Nephron (organoid): Measurements from ENCODE around the gene LIN7A.

Experiments
- H3K27ac Mint-ChIP-seq, 3 experiments: 2 replicates each; pipeline ENCODE4 v1.8.0; 2020; ENCODE audit warnings: mixed read lengths in 3 of 3, mild to moderate bottlenecking in 2 of 3, moderate library complexity in 1 of 3
- H3K27me3 Mint-ChIP-seq: 2 replicates; pipeline ENCODE4 v1.8.0; 2021; ENCODE audit warnings: low read depth, mild to moderate bottlenecking, moderate library complexity, mixed read lengths
- H3K36me3 Mint-ChIP-seq: 2 replicates; pipeline ENCODE4 v1.8.0; 2020; ENCODE audit warnings: low read depth, mixed read lengths
- H3K4me1 Mint-ChIP-seq: 2 replicates; pipeline ENCODE4 v1.8.0; 2020; ENCODE audit warnings: mixed read lengths
- H3K4me3 Mint-ChIP-seq, 3 experiments: 2 replicates each; pipeline ENCODE4 v1.8.0; 2020; ENCODE audit warnings: mild to moderate bottlenecking in 3 of 3, mixed read lengths in 3 of 3, moderate library complexity in 2 of 3
- H3K9me3 Mint-ChIP-seq: 2 replicates; pipeline ENCODE4 v1.8.0; 2020; ENCODE audit warnings: mixed read lengths
- TF ChIP-seq, protein P1 (sequence below), 3 experiments: fragments of 200-600 bp; sonication (generic); IDR thresholded peaks; one replicate each; pipeline ENCODE4 v1.5.0; 2021; ENCODE audit warnings: antibody characterized with exemption in 3 of 3; ENCODE audit not compliant: unreplicated experiment in 3 of 3

Gene LIN7A

GRCh38 chr12:80838708-80839107 lies 99.0 kb downstream of the LIN7A start:
- no peak overlapping the region for H3K27ac Mint-ChIP-seq
- H3K4me3 Mint-ChIP-seq: no peak overlapping the region
- no peaks in the 10 kb centered on the region for H3K4me1 Mint-ChIP-seq
- H3K36me3 Mint-ChIP-seq: no peaks in the 10 kb centered on the region
- no peaks in the 10 kb centered on the region for H3K9me3 Mint-ChIP-seq
- TF ChIP-seq, protein P1, sequence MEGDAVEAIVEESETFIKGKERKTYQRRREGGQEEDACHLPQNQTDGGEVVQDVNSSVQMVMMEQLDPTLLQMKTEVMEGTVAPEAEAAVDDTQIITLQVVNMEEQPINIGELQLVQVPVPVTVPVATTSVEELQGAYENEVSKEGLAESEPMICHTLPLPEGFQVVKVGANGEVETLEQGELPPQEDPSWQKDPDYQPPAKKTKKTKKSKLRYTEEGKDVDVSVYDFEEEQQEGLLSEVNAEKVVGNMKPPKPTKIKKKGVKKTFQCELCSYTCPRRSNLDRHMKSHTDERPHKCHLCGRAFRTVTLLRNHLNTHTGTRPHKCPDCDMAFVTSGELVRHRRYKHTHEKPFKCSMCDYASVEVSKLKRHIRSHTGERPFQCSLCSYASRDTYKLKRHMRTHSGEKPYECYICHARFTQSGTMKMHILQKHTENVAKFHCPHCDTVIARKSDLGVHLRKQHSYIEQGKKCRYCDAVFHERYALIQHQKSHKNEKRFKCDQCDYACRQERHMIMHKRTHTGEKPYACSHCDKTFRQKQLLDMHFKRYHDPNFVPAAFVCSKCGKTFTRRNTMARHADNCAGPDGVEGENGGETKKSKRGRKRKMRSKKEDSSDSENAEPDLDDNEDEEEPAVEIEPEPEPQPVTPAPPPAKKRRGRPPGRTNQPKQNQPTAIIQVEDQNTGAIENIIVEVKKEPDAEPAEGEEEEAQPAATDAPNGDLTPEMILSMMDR (IDR thresholded peaks at IDR 0.05; ENCODE audit: unreplicated experiment in 3 of 3): no peak
- H3K27me3 Mint-ChIP-seq: no peaks in the 10 kb centered on the region

- H3K4me1 Mint-ChIP-seq: no peaks in the 10 kb centered on the region
- no peak overlapping the region for H3K4me3 Mint-ChIP-seq
- no peaks in the 10 kb centered on the region for H3K9me3 Mint-ChIP-seq
- no peaks in the 10 kb centered on the region for H3K27me3 Mint-ChIP-seq
- TF ChIP-seq, protein P1 (IDR thresholded peaks at IDR 0.05; ENCODE audit: unreplicated experiment in 3 of 3): no peak
- H3K36me3 Mint-ChIP-seq: no peaks in the 10 kb centered on the region
- no peak overlapping the region for H3K27ac Mint-ChIP-seq
Measured at GRCh38 chr12:80838024-80838658, 99.6 kb downstream of the LIN7A start.

DNA sequence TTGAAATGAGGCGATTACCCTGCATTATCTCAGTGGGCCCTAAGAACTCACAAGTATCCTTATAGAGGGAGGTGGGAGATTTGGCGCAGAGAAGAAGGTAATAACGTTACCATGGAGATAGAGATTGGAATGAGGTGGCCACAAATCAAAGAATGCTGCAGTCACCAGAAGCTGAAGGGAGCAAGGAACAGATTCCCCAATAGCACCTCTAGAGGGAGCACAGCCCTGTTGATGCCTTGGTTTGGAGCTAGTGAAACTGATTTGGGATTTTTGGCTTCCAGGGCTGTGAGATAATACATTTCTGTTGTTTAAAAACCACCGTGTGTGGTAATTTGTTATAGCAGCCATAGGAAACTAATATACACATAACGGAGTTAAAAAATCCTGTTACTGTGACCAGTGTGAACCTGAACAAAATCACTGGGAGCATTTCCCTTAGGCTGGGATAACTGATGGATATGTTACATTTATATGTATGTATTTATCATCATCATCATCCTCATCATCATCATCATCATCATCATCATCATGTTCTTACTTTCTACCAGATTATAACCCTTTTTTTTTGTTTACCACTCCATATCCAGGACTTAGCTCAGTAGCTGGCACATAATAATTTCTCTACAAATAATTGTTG lies 100.3 kb downstream of the LIN7A start:
- no peaks in the 10 kb centered on the region for H3K9me3 Mint-ChIP-seq
- no peaks in the 10 kb centered on the region for H3K36me3 Mint-ChIP-seq
- H3K27ac Mint-ChIP-seq: no peak overlapping the region
- TF ChIP-seq, protein P1 (IDR thresholded peaks at IDR 0.05; ENCODE audit: unreplicated experiment in 3 of 3): peak; percentile 54 to 63 (median 56)
- H3K27me3 Mint-ChIP-seq: no peaks in the 10 kb centered on the region
- H3K4me1 Mint-ChIP-seq: no peaks in the 10 kb centered on the region
- no peak overlapping the region for H3K4me3 Mint-ChIP-seq

DNA sequence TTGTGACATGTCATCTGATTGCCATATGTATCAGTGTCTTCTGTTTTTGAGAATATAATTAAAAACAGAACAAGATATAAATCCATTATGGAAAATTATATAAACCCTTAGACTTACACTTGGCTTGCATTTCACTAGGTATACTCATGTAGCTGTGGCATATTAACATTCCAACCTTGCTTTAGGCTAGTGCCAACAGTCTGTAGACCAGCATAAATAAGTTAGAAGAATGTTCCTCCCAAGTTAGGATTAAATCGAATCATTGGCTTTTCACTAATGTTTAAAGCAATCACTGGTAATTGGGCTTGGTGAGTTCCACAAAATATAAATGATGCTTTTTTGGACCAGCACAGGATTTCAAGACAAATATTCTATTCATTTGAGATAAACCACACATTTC lies 103.0 kb downstream of the LIN7A start:
- peaks cover 9% of the 10 kb centered on the region for H3K4me1 Mint-ChIP-seq
- H3K36me3 Mint-ChIP-seq: no peaks in the 10 kb centered on the region
- no peak overlapping the region for H3K27ac Mint-ChIP-seq
- H3K9me3 Mint-ChIP-seq: no peaks in the 10 kb centered on the region
- TF ChIP-seq, protein P1 (IDR thresholded peaks at IDR 0.05; ENCODE audit: unreplicated experiment in 3 of 3): no peak
- no peak overlapping the region for H3K4me3 Mint-ChIP-seq
- H3K27me3 Mint-ChIP-seq: no peaks in the 10 kb centered on the region

DNA sequence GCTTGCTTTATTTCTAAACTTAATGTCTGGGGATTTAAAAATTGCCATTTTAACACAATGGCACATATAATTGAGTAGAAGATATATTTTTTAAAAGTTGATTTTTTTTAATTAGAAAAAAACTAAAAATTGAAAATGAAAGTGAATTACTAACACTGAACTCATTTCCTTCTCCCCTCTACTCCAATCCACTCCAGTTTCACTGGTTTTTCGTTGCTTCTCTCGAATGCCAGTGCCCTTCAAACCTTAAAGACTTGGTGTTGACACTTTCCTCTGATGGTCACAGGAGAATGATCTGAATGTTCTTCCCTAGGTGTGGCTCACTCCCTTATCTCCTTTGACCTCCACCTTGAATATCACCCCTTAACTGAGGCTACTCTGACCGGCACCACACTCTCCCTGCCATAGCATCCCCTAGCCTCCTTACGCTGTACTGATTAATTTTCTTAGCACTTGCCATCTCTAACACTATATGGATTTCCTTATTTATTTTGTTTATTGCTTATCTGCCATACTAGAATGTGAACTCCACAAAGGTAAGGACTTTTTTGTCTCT lies 107.1 kb downstream of the LIN7A start:
- Mint-ChIP-seq H3K4me1 (peaks cover 13% of the 10 kb centered on the region), H3K4me3 (no peak overlapping the region), H3K27ac (no peak overlapping the region), H3K27me3 (no peaks in the 10 kb centered on the region), H3K9me3 (no peaks in the 10 kb centered on the region), H3K36me3 (no peaks in the 10 kb centered on the region)
- TF ChIP-seq, protein P1 (IDR thresholded peaks at IDR 0.05; ENCODE audit: unreplicated experiment in 3 of 3): no peak
